HCT116 (cell line): ENCODE results near the gene PFDN2. TPM values are rescaled to one million over a fixed set of nuclear protein-coding genes. Genes with fewer than 3 reads are reported as not detected.

Experiments
- CBX3 ChIP-seq: IDR thresholded peaks from 2 replicates; pipeline ENCODE4 v1.6.1; 2012; ENCODE audit warnings: low read depth
- CEBPB ChIP-seq: IDR thresholded peaks from 2 replicates; pipeline ENCODE4 v1.6.1; 2012; ENCODE audit warnings: low read depth
- EGR1 ChIP-seq: IDR thresholded peaks from 2 replicates; pipeline ENCODE4 v1.6.1; 2012; ENCODE audit warnings: low read depth
- ELF1 ChIP-seq: IDR thresholded peaks from 2 replicates; pipeline ENCODE4 v1.6.1; 2012; ENCODE audit warnings: low read depth, borderline replicate concordance
- EZH2 ChIP-seq: fragments of 200-600 bp; sonication (generic); IDR thresholded peaks from 2 replicates; pipeline ENCODE4 v1.6.1; 2017; ENCODE audit warnings: antibody characterized with exemption, mixed run types
- EZH2phosphoT487 ChIP-seq: fragments of 200-600 bp; IDR thresholded peaks from 2 replicates; pipeline ENCODE4 v1.6.1; 2018; ENCODE audit warnings: antibody characterized with exemption, borderline replicate concordance
- POLR2A ChIP-seq: IDR thresholded peaks from 2 replicates; pipeline ENCODE4 v1.7.0; 2011; ENCODE audit warnings: borderline replicate concordance; ENCODE audit not compliant: insufficient read depth, insufficient read length; ENCODE audit errors: extremely low read depth
- POLR2AphosphoS5 ChIP-seq: IDR thresholded peaks from 2 replicates; pipeline ENCODE4 v1.6.1; 2011; ENCODE audit warnings: mild to moderate bottlenecking, low read depth, low read length, moderate library complexity
- RAD21 ChIP-seq: IDR thresholded peaks from 2 replicates; pipeline ENCODE4 v1.6.1; 2012; ENCODE audit warnings: low read depth, mild to moderate bottlenecking
- SIN3A ChIP-seq: IDR thresholded peaks from 2 replicates; pipeline ENCODE4 v1.6.1; 2012; ENCODE audit warnings: low read depth
- SP1 ChIP-seq: IDR thresholded peaks from 2 replicates; pipeline ENCODE4 v1.6.1; 2012; ENCODE audit warnings: low read depth
- SRF ChIP-seq: IDR thresholded peaks from 2 replicates; pipeline ENCODE4 v1.6.1; 2012; ENCODE audit warnings: low read depth
- TCF7L2 ChIP-seq: IDR thresholded peaks from 2 replicates; pipeline ENCODE4 v1.7.0; 2011; ENCODE audit warnings: borderline replicate concordance, inconsistent platforms; ENCODE audit not compliant: insufficient read depth, insufficient read length; ENCODE audit errors: extremely low read depth
- YY1 ChIP-seq: IDR thresholded peaks from 2 replicates; pipeline ENCODE4 v1.6.1; 2011; ENCODE audit warnings: low read length, low read depth, moderate library complexity, mild to moderate bottlenecking; ENCODE audit not compliant: insufficient replicate concordance; ENCODE audit errors: extremely low read depth
- ZFX ChIP-seq: fragments of 450-650 bp; IDR thresholded peaks from 2 replicates; pipeline ENCODE4 v1.6.1; 2017
- ZNF274 ChIP-seq: fragments of 200-500 bp; sonication (Bioruptor generic); IDR thresholded peaks from 2 replicates; pipeline ENCODE4 v1.6.1; 2014; ENCODE audit warnings: mild to moderate bottlenecking, low read depth, low read length, inconsistent platforms
- total RNA-seq: library from RNA; stranded (reverse); gene quantifications from one replicate; pipeline ENCODE4 v1.2.1, GENCODE V29; 2021; ENCODE audit not compliant: unreplicated experiment
- TF ChIP-seq, protein P1 (sequence below): IDR thresholded peaks from 2 replicates; pipeline ENCODE4 v1.6.1; 2012
- TF ChIP-seq, protein P2 (sequence below), 3 experiments: fragments of 200-600 bp in 1 of 3; sonication (generic) in 1 of 3; IDR thresholded peaks in 2 of 3; conservative IDR thresholded peaks in 1 of 3; 2 replicates each; pipeline ENCODE4 v1.5.1; 2012 to 2017; ENCODE audit warnings: low read depth in 2 of 3, low read length in 2 of 3, antibody characterized with exemption in 1 of 3, borderline replicate concordance in 1 of 3, control low read depth in 1 of 3, mild to moderate bottlenecking in 1 of 3, mixed read lengths in 1 of 3, mixed run types in 1 of 3, moderate library complexity in 1 of 3; ENCODE audit not compliant: insufficient read depth in 1 of 3

PFDN2 gene
- total RNA-seq, 1 experiment from 2014 or later = 179 TPM

DNA sequence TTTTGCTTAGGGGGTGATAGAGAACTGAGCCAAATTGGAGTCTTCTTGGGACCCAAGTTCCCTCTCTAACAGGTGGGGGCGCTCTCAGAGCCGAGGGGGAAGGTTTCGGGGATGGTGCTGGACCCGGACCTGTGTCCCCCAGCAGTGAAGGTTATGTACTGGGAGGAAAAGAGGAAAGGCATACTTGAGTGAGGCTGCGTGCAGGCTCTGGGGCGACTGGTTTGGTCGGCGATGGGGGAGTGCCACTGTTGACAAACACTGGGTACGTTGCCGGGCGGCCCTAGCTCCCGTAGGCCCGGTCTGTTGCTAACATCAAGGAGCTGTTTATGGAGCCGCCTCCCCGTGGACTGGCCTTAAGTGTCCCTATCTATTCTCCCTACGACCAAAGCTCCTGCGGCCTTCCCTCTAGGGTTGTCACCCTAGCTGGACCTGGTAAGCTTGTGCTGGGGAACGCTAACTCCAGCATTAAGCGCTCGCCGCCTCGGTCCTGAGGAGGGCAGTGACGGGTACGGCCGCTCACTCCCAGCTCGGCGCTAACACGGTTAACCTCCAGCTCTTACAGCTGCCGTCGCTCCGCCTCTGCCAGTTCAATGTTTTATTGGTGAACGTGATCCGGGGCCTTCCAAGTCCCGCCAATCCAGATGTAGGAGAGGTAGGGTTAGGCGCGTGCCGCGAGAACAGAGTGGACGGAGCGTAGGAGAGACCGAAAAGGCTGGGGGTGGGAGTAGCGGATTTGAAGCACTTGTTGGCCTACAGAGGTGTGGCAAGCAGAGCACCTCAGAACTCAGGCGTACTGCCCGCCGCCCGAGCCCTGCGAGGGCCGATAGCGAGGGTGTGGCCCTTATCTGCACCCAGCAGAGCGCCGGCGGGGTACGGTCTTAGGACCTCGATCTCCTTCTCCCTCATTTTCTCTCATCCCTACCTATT is 48.2 kb upstream of the PFDN2 start, which contains the start of gene PPOX (continued):
- TF ChIP-seq, protein P1, sequence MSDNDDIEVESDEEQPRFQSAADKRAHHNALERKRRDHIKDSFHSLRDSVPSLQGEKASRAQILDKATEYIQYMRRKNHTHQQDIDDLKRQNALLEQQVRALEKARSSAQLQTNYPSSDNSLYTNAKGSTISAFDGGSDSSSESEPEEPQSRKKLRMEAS = no peak
- no peak for TF ChIP-seq SRF
- TF ChIP-seq ELF1 = no peak
- TF ChIP-seq EZH2 = no peak
- no peak for TF ChIP-seq EGR1
- TF ChIP-seq EZH2phosphoT487 = no peak
- peak; percentile 42; the same call in 1 of the 2 replicates for TF ChIP-seq ZFX
- TF ChIP-seq POLR2A = peak; percentile 43
- TF ChIP-seq CEBPB = no peak
- TF ChIP-seq POLR2AphosphoS5 = peak; percentile 93
- TF ChIP-seq ZNF274 = no peak
- no peak for TF ChIP-seq CBX3
- peak; percentile 82 for TF ChIP-seq TCF7L2
- TF ChIP-seq, protein P2, sequence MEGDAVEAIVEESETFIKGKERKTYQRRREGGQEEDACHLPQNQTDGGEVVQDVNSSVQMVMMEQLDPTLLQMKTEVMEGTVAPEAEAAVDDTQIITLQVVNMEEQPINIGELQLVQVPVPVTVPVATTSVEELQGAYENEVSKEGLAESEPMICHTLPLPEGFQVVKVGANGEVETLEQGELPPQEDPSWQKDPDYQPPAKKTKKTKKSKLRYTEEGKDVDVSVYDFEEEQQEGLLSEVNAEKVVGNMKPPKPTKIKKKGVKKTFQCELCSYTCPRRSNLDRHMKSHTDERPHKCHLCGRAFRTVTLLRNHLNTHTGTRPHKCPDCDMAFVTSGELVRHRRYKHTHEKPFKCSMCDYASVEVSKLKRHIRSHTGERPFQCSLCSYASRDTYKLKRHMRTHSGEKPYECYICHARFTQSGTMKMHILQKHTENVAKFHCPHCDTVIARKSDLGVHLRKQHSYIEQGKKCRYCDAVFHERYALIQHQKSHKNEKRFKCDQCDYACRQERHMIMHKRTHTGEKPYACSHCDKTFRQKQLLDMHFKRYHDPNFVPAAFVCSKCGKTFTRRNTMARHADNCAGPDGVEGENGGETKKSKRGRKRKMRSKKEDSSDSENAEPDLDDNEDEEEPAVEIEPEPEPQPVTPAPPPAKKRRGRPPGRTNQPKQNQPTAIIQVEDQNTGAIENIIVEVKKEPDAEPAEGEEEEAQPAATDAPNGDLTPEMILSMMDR (IDR thresholded peaks at IDR 0.05 in 2 of 3, conservative IDR thresholded peaks at IDR 0.05 in 1 of 3; ENCODE audit: borderline replicate concordance in 1 of 3, insufficient read depth in 1 of 3, low read depth in 2 of 3, low read length in 2 of 3) = peak in 2 of 3 experiments; percentile 60 to 61; a peak in 4 of 6 replicates
- TF ChIP-seq RAD21 = no peak
- TF ChIP-seq YY1 = peak; percentile 60
- TF ChIP-seq SIN3A = no peak
- no peak for TF ChIP-seq SP1
